Parathyroid adenoma (tissue), 2 donors: ENCODE data around the gene PTPN22.

Experiments
- H2AFZ ChIP-seq: fragments of 300-600 bp; sonication (generic); one replicate; pipeline ENCODE4 v1.7.0; 2017; ENCODE audit warnings: antibody characterized with exemption, mild to moderate bottlenecking
- H3K27ac ChIP-seq: fragments of 300-600 bp; sonication (generic); one replicate; pipeline ENCODE4 v1.7.0; 2017
- H3K27me3 ChIP-seq: fragments of 300-600 bp; sonication (generic); one replicate; pipeline ENCODE4 v1.7.0; 2017; ENCODE audit warnings: low read length; ENCODE audit not compliant: control insufficient read depth, insufficient read depth
- H3K36me3 ChIP-seq: fragments of 300-600 bp; sonication (generic); one replicate; pipeline ENCODE4 v1.7.0; 2017; ENCODE audit warnings: low read length; ENCODE audit not compliant: control insufficient read depth, insufficient read depth
- H3K4me1 ChIP-seq: fragments of 300-600 bp; sonication (generic); one replicate; pipeline ENCODE4 v1.7.0; 2017; ENCODE audit warnings: control low read depth
- H3K4me2 ChIP-seq: fragments of 300-600 bp; sonication (generic); one replicate; pipeline ENCODE4 v1.7.0; 2017; ENCODE audit warnings: low read length
- H3K4me3 ChIP-seq: fragments of 300-600 bp; sonication (generic); one replicate; pipeline ENCODE4 v1.7.0; 2017; ENCODE audit warnings: low read depth, low read length
- H3K79me2 ChIP-seq: fragments of 300-600 bp; sonication (generic); one replicate; pipeline ENCODE4 v1.7.0; 2017; ENCODE audit warnings: control low read depth
- H3K9ac ChIP-seq: fragments of 300-600 bp; sonication (generic); one replicate; pipeline ENCODE4 v1.7.0; 2017; ENCODE audit warnings: mild to moderate bottlenecking
- H3K9me3 ChIP-seq: fragments of 300-600 bp; sonication (generic); one replicate; pipeline ENCODE4 v1.7.0; 2017; ENCODE audit warnings: low read length; ENCODE audit not compliant: control insufficient read depth
- TF ChIP-seq, protein P1 (sequence below): fragments of 300-600 bp; sonication (generic); IDR thresholded peaks from one replicate; pipeline ENCODE4 v1.7.0; 2017; ENCODE audit warnings: antibody characterized with exemption, mild to moderate bottlenecking
- donor health status: primary hyperparathyroidism.

PTPN22 gene

GRCh38 chr1:113872219-113872935, 865 bp upstream of the PTPN22 start:
- no peak overlapping the region for H3K27ac ChIP-seq
- H3K79me2 ChIP-seq = no peaks in the 10 kb centered on the region
- no peak overlapping the region for H3K9ac ChIP-seq
- no peak overlapping the region for H3K4me3 ChIP-seq
- no peaks in the 10 kb centered on the region for H3K36me3 ChIP-seq
- TF ChIP-seq, protein P1, sequence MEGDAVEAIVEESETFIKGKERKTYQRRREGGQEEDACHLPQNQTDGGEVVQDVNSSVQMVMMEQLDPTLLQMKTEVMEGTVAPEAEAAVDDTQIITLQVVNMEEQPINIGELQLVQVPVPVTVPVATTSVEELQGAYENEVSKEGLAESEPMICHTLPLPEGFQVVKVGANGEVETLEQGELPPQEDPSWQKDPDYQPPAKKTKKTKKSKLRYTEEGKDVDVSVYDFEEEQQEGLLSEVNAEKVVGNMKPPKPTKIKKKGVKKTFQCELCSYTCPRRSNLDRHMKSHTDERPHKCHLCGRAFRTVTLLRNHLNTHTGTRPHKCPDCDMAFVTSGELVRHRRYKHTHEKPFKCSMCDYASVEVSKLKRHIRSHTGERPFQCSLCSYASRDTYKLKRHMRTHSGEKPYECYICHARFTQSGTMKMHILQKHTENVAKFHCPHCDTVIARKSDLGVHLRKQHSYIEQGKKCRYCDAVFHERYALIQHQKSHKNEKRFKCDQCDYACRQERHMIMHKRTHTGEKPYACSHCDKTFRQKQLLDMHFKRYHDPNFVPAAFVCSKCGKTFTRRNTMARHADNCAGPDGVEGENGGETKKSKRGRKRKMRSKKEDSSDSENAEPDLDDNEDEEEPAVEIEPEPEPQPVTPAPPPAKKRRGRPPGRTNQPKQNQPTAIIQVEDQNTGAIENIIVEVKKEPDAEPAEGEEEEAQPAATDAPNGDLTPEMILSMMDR = no peak
- H3K4me1 ChIP-seq = no peaks in the 10 kb centered on the region
- no peaks in the 10 kb centered on the region for H3K9me3 ChIP-seq
- no peaks in the 10 kb centered on the region for H3K27me3 ChIP-seq
- H2AFZ ChIP-seq = no peak overlapping the region
- H3K4me2 ChIP-seq = no peak overlapping the region

GRCh38 chr1:113870778-113871177, 734 bp downstream of the PTPN22 start:
- Histone ChIP-seq H2AFZ (no peak overlapping the region), H3K9ac (no peak overlapping the region), H3K27ac (no peak overlapping the region), H3K9me3 (no peaks in the 10 kb centered on the region), H3K4me3 (no peak overlapping the region), H3K79me2 (no peaks in the 10 kb centered on the region), H3K27me3 (no peaks in the 10 kb centered on the region), H3K4me2 (no peak overlapping the region), H3K4me1 (no peaks in the 10 kb centered on the region), H3K36me3 (no peaks in the 10 kb centered on the region)
- TF ChIP-seq, protein P1 = no peak

DNA sequence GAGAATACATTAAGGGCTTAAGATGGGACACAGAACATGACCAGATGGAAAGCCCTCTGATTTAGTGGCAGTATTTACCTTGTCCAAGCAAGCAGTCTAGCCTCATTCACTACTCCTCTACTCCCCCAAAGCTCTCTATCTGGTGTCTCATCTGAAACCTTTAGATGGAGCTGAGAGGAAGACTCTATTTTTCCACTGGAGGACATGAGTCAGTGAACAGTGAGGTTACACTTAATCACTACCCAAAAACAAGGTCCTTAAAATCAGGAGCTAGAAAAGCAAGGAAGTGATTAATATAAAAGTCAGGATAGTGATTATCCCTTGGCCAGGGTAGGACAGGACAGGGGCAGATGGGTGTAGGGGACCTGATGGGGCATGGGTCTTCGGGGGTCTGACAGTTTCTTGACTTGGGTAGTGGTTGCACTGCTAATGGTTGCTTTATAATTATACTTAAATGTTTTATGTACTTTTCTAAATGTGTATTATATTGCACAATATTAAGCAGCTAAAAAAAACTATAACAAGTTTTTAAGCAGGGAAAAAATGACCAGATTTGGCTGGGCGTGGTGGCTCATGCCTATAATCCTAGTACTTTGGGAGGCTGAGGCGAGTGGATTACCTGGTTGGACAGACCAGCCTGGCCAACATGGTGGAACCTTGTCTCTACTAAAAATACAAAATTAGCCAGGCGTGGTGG, 3.0 kb downstream of the PTPN22 start:
- Histone ChIP-seq H3K9ac (no peak overlapping the region), H3K4me1 (no peaks in the 10 kb centered on the region), H3K27ac (no peak overlapping the region)

GRCh38 chr1:113861641-113862040, 9.9 kb downstream of the PTPN22 start:
- no peaks in the 10 kb centered on the region for H3K9me3 ChIP-seq
- no peaks in the 10 kb centered on the region for H3K79me2 ChIP-seq
- TF ChIP-seq, protein P1 = no peak
- H3K27ac ChIP-seq = no peak overlapping the region
- no peak overlapping the region for H3K9ac ChIP-seq
- no peaks in the 10 kb centered on the region for H3K36me3 ChIP-seq
- no peak overlapping the region for H3K4me2 ChIP-seq
- H2AFZ ChIP-seq = no peak overlapping the region
- no peaks in the 10 kb centered on the region for H3K27me3 ChIP-seq
- H3K4me1 ChIP-seq = no peaks in the 10 kb centered on the region
- no peak overlapping the region for H3K4me3 ChIP-seq

More for the DNA sequence above, 3.0 kb downstream of the PTPN22 start:
- Histone ChIP-seq H3K4me3 (no peak overlapping the region), H3K36me3 (no peaks in the 10 kb centered on the region), H3K4me2 (no peak overlapping the region), H3K9me3 (no peaks in the 10 kb centered on the region), H3K79me2 (no peaks in the 10 kb centered on the region), H3K27me3 (no peaks in the 10 kb centered on the region), H2AFZ (no peak overlapping the region)
- TF ChIP-seq, protein P1 = no peak
